Uterus (tissue), 2 donors: ENCODE measurements around the gene MAPT.

Experiments
- POLR2A ChIP-seq, 2 donors: fragments of 450-650 bp; IDR thresholded peaks; one replicate each; pipeline ENCODE4 v1.6.1; 2016; ENCODE audit warnings: antibody characterized with exemption in 2 of 2, mild to moderate bottlenecking in 1 of 2, moderate library complexity in 1 of 2
- TF ChIP-seq, protein P1 (sequence below), 4 experiments: fragments of 200-600 bp in 2 of 4; fragments of 450-650 bp in 2 of 4; sonication (generic) in 2 of 4; IDR thresholded peaks; one replicate each; pipeline ENCODE4 v1.5.1; 2016 to 2019; ENCODE audit warnings: antibody characterized with exemption in 4 of 4, mild to moderate bottlenecking in 2 of 4, moderate library complexity in 1 of 4

DNA sequence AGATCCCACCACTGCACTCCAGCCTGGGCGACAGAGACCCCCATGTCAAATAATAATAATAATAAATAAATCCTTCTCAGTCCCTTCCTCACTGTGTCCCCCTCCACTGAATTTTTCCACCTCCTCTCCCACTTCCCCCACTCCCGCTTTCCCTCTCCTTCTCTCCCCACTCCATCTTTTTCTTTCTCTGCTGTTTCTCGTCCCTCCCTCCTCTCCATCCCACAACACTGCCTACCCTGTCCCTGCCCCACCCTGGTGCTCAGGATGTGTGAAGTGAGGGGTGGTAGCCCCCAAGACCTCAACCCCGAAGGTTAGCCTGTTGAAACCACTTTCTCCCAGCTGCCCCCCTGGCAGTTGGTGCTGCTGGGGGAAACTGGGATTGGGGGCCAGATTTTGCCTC is 70.3 kb downstream of the MAPT start:
- TF ChIP-seq, protein P1, sequence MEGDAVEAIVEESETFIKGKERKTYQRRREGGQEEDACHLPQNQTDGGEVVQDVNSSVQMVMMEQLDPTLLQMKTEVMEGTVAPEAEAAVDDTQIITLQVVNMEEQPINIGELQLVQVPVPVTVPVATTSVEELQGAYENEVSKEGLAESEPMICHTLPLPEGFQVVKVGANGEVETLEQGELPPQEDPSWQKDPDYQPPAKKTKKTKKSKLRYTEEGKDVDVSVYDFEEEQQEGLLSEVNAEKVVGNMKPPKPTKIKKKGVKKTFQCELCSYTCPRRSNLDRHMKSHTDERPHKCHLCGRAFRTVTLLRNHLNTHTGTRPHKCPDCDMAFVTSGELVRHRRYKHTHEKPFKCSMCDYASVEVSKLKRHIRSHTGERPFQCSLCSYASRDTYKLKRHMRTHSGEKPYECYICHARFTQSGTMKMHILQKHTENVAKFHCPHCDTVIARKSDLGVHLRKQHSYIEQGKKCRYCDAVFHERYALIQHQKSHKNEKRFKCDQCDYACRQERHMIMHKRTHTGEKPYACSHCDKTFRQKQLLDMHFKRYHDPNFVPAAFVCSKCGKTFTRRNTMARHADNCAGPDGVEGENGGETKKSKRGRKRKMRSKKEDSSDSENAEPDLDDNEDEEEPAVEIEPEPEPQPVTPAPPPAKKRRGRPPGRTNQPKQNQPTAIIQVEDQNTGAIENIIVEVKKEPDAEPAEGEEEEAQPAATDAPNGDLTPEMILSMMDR (IDR thresholded peaks at IDR 0.05) = no peak
- no peak for TF ChIP-seq POLR2A (IDR thresholded peaks at IDR 0.05)
